ENCODE measurements around the gene C3orf49. TPM values are rescaled to one million over a fixed set of nuclear protein-coding genes. Genes with fewer than 3 reads are reported as not detected.
A peak's percentile ranks its signal among the peaks of the same experiment; 100 is the strongest.

The C3orf49 gene
- total and polyA plus RNA-seq, 2 experiments from 2014 or later, result not detected

DNA sequence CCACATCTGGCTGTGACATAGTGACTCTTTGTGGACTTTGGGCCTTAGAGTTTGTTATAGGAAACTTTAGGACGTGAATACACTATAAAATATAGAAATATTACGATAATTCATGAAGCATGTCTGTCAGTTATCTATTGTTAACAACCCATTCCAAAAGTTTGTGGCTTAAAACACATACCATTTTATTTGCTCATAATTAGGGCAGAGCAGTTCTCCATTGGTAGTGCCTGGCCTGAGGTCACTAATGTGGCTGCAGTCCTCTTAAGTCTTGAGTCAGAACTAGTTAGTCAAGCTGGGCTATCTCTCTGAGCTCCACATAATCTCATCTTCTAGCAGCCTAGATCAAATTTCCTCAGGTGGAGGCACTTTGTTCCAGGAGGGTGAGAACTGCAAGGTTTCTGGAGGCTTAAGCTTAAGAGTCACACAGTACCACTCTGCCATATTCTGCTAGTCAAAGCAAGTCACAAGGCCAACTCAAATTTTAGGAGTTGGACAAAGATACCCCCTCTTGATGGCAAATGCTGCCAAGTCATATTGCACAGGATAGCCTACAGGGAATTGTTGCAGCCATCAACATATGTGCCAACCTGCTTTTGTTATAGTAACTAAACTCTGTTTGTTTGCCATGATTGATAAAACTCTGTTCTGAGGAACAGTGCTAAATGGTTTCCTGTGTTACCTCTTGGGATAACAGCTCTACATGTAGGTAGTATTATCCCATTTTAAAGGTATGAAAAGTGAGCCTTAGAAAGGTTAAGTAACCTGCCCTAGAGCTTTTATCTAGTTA is 53.2 kb downstream of the C3orf49 start:
- peak in 1 of 2 donors; percentile 82 for DNase-seq (ENCODE audit: low read depth in 1 of 2, low spot score in 1 of 2)
- Histone ChIP-seq H3K27ac (no peak overlapping the region), H3K27me3 (no peaks in the 10 kb centered on the region), H3K4me1 (ENCODE audit: low read depth) (peaks cover 8% of the 10 kb centered on the region), H3K4me3 (no peak overlapping the region), H3K36me3 (no peaks in the 10 kb centered on the region), H3K9me3 (ENCODE audit: low read depth) (no peaks in the 10 kb centered on the region)
- TF ChIP-seq, protein P1, sequence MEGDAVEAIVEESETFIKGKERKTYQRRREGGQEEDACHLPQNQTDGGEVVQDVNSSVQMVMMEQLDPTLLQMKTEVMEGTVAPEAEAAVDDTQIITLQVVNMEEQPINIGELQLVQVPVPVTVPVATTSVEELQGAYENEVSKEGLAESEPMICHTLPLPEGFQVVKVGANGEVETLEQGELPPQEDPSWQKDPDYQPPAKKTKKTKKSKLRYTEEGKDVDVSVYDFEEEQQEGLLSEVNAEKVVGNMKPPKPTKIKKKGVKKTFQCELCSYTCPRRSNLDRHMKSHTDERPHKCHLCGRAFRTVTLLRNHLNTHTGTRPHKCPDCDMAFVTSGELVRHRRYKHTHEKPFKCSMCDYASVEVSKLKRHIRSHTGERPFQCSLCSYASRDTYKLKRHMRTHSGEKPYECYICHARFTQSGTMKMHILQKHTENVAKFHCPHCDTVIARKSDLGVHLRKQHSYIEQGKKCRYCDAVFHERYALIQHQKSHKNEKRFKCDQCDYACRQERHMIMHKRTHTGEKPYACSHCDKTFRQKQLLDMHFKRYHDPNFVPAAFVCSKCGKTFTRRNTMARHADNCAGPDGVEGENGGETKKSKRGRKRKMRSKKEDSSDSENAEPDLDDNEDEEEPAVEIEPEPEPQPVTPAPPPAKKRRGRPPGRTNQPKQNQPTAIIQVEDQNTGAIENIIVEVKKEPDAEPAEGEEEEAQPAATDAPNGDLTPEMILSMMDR (IDR thresholded peaks at IDR 0.05; ENCODE audit: low read depth, low read length), result no peak

DNA sequence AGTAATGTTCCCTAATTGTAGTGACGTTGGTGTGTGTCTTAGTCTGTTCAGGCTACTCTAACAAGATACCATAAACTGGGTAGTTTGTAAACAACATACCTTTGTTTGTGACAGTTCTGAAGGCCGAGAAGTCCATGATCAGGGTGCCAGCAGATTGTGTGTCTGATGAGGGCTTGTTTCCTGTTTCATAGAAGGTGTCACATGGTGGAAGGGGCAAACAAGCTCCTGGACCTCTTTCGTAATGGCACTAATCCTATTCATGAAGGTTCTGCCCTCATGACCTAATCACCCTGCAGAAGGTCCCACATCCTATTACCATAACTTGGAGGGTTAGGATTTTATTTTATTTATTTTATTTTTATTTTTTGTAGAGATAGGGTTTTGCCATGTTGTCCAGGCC is 55.7 kb downstream of the C3orf49 start:
- H3K27ac ChIP-seq, result no peak overlapping the region
- no peaks in the 10 kb centered on the region for H3K27me3 ChIP-seq
- no peak for DNase-seq (ENCODE audit: low read depth in 1 of 2, low spot score in 1 of 2)
- no peak overlapping the region for H3K4me3 ChIP-seq
- peaks cover 23% of the 10 kb centered on the region for H3K4me1 ChIP-seq (ENCODE audit: low read depth)
- H3K36me3 ChIP-seq, result no peaks in the 10 kb centered on the region
- TF ChIP-seq, protein P1 (IDR thresholded peaks at IDR 0.05; ENCODE audit: low read depth, low read length), result no peak
- no peaks in the 10 kb centered on the region for H3K9me3 ChIP-seq (ENCODE audit: low read depth)

DNA sequence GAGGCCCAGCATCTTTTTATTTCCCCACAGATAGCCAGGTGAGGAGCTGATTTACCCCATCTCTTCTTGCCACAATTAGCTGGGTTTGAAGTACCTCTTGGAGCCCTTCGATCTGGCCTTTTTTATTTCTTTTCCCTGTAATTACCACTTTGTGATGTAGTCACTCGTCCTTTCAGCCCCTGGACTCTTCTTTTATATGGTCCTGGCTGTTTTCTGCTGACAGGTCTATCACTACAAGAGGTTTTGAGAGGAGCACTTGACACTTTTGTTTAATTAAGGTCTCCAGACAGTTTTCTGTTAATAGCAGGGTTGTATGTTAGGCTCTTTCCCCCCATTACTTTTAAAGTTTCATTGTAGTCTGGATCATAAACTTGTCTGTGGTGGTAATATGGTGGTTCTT is 56.4 kb downstream of the C3orf49 start:
- Histone ChIP-seq H3K4me1 (ENCODE audit: low read depth) (peaks cover 23% of the 10 kb centered on the region), H3K36me3 (no peaks in the 10 kb centered on the region), H3K27me3 (no peaks in the 10 kb centered on the region), H3K27ac (no peak overlapping the region), H3K9me3 (ENCODE audit: low read depth) (no peaks in the 10 kb centered on the region), H3K4me3 (no peak overlapping the region)
- TF ChIP-seq, protein P1 (IDR thresholded peaks at IDR 0.05; ENCODE audit: low read depth, low read length), result no peak
- no peak for DNase-seq (ENCODE audit: low read depth in 1 of 2, low spot score in 1 of 2)

DNA sequence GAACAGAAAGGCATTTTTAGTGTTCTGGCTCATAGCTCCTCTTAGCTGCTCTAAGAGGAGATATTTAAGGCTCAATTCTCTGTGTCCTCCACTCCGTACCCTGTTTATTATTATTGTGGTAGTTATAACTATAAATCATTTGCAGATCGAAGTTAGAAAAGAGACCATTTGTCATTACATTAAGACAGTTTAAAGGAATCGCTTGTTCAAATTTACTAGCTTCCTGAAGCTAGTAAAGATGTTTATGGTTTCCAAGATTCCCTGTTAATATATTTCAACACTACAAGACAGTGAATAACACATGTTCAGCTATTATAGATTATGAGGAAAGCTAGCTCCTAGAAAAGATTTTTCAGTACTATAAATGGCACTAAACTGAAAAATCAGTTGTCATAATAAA is 57.2 kb downstream of the C3orf49 start:
- Histone ChIP-seq H3K4me1 (ENCODE audit: low read depth) (peaks cover 23% of the 10 kb centered on the region), H3K4me3 (no peak overlapping the region), H3K27me3 (no peaks in the 10 kb centered on the region), H3K36me3 (no peaks in the 10 kb centered on the region), H3K9me3 (ENCODE audit: low read depth) (no peaks in the 10 kb centered on the region), H3K27ac (no peak overlapping the region)
- TF ChIP-seq, protein P1 (IDR thresholded peaks at IDR 0.05; ENCODE audit: low read depth, low read length), result no peak
- no peak for DNase-seq (ENCODE audit: low read depth in 1 of 2, low spot score in 1 of 2)

DNA sequence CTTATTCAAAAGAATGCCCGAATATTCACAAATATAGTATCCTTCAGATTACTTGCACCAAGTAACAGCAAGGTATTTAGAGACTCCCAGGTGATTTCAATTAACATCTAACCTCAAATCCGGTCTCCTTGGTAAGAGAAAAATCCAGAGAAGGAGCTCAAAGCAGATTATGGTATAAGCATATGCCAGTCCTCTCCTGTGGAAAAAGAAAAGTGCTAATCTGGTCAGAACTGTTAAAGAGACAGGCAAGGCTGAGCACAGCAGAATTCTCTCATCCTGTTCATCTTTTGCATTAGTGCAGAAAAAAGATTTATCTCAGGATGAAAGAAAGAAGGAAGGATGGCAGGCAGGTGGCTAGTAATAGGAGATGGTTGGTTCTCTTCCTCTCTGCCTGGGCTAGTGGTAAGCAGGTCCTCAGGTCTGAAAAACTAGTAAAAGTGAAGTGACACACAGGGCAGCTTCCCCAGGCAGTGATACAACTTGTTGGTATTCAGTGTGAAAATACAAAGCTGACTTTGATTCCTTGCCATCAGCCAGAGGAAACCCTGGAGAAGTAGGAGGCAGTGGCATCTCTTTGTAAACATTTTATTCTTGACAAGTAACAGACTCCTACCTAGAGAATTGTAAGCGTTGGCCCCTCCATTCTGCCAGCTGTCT is 58.8 kb downstream of the C3orf49 start:
- H3K9me3 ChIP-seq (ENCODE audit: low read depth), result no peaks in the 10 kb centered on the region
- TF ChIP-seq, protein P1 (IDR thresholded peaks at IDR 0.05; ENCODE audit: low read depth, low read length), result no peak

More for the DNA sequence above, 58.8 kb downstream of the C3orf49 start:
- H3K4me3 ChIP-seq, result no peak overlapping the region
- no peak overlapping the region for H3K27ac ChIP-seq
- DNase-seq (ENCODE audit: low read depth in 1 of 2, low spot score in 1 of 2), result no peak
- H3K4me1 ChIP-seq (ENCODE audit: low read depth), result peaks cover 23% of the 10 kb centered on the region
- H3K36me3 ChIP-seq, result no peaks in the 10 kb centered on the region
- no peaks in the 10 kb centered on the region for H3K27me3 ChIP-seq
